HG03025 (cell line): ENCODE measurements around the gene CACNA1C.

Source experiments
- ATAC-seq: cut with Tn5 transposase; IDR thresholded peaks from one replicate; pipeline ENCODE4 v1.9.1; 2021; ENCODE audit warnings: mild to moderate bottlenecking, moderate library complexity; ENCODE audit not compliant: unreplicated experiment, low FRiP score

Gene CACNA1C

DNA sequence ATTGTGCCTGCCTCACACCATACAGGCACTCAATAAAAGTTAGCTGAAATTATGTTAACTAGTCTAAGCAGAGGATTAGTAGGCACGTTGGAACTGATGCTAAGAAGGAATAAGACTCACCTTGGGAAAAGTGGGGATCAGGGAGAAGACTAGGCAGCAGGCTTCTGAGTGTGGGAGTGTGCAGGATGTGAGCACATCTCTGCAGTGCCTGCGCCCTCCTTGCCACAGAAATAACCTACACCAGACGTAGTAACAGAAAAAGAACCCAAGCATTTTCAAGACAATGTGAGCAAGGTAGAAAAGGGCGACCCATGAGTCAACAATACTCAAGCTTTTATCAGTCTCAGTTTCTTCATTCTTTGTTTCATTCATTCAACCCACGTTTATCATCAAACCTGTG lies 113.9 kb downstream of the CACNA1C start:
- ATAC-seq, result no peak

- ATAC-seq, result no peak
These were observed 114.4 kb downstream of the CACNA1C start for GRCh38 chr12:2167231-2167630.

DNA sequence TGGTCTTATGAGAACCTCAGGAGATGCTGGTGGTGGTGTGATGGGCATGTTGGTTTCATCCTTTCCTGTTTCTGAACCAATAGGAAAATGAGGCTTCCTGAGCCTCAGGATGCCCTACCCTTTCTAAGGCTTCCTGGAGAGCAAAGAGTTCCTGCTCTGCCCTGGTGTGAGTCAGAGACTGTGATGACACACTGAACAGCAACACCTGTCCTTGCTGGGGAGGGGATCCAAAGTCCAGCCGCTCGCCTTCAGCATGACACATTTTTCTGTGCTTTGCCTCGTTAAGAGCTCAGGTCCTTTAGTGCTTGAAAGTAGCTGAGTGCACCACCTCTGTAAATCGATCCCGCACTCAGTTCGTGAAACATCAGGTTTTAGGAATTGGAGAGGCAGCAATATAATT lies 116.0 kb downstream of the CACNA1C start:
- no peak for ATAC-seq

- ATAC-seq, result no peak
These were observed 116.7 kb downstream of the CACNA1C start for GRCh38 chr12:2169489-2169888.

GRCh38 chr12:2169940-2170339 lies 117.2 kb downstream of the CACNA1C start:
- ATAC-seq, result no peak

DNA sequence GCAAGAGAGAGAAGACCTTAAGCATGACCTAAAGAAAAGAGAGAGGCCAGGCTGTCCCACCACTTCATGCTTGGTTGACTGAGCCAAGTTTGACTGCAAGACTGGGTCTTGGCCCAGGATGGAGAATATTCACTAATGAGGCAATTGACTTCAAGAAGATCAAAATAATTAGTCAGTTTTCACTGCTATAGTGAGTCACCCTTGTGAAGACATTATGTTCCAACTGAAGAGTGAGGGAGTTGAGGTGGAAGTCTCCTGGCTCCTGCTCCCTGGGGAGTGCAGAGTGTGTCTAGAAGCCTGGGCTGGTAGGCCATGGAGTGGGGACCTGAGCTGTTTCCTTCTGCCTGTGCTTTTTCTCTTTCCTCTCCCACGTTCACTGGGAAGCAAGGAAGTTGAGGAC lies 117.6 kb downstream of the CACNA1C start:
- no peak for ATAC-seq

DNA sequence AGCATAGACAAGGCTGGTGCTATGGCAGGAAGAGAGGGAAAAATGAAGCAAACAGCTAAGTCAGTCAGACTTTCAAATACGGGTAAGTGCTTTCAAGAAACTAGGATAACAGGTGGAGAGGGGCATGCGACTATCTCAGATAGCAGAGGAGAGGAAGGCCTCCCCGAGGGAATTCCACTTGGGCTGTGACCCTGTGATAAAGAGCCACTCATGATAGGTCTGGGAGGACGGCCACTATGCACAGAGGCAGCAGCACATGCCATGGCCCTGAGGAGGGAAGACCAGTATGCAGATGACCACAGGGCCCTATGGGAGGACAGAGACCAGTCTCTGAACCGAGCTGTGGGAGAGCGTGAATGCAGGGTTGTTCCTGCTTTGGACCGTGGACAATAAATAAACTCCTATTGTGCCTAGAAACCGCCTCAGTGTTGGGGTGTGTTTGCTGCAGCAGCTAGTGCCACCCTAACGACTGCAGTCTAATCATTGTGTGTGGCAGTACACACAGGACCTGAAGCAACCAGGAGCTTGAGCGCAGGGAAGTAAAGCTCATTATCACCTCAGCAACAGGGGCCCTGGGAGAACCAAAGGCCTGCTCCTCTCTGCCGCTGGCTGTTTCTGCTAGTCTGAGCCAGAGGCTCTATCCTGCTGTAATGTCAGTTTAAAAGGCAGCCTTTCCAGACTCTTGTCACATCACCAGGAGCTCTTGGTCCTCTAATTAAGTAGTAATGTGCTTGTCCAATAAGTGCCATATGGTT lies 119.1 kb downstream of the CACNA1C start:
- ATAC-seq, result no peak

DNA sequence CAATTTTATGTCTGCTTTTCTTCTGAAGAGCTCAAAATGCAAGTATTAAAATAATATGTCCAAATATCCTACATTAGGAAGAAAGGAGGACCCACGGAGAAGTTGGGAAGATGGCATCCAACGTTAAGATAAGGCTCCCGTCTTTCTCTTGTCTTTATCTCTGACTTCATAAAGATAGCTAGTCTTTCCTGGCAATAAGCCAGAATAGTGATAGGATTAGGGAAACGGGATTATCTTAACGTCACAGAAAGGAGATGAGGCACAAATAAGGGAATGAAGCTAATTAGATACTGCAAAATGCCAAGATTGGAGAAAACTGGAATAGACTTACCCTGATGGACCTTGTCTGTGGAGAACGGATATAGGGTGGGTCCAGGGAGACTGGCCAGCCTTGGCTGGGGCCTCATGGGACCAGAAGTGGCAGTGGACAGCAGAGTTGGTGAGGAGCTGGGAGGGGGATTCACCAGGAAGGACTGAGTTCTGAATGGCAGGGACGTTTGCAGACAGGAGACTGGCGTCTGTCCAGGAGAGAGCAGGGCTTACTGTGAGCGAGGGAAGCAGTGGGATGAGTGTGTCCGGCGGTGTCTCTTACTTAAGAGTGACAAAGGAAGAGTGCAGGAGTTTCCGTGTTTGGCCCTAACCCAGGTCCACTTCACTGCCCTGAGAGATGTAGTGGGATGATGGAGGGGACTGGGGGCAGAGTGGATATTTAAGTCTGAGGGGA lies 119.9 kb downstream of the CACNA1C start:
- no peak for ATAC-seq

DNA sequence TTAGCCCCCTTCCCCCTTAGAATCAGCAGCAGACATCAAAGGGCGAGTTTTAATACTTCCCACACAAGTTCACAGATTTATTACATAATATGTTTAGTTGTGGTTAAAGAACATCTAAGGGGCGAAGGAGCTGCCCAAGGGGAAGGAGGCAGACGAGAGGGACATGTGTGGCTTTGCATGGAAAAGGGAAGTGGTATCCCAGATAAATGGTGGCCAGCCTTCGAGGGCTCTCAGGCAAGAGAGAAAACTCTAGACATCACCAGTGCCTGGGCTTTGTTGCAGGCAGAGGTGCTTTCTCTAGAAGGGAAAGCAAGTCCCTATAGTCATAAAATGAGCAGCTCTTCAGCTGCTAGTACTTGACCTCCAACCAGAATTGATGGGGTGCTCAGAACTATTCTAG lies 121.2 kb downstream of the CACNA1C start:
- ATAC-seq, result no peak

- ATAC-seq, result no peak
These were observed 124.2 kb downstream of the CACNA1C start for GRCh38 chr12:2177003-2177402.

GRCh38 chr12:2177751-2178150 lies 125.0 kb downstream of the CACNA1C start:
- no peak for ATAC-seq

DNA sequence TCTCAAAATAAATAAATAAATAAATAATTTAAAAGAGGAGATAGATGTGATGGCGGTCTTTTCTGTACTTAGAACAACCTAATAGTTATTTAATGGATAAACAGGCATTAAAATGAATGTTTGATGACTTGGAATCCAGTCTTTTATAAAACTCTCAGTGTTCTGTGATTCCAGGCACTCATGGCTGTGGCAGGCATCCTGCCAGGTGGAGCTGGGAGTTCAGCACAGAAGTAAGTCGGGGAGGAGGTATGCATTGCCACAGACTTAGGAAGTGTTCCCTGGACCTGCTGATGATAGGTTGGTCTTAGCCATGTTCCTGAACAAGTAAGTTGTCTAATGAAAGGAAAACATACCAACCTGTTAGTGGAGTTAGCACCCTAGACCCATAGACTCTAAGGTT lies 126.3 kb downstream of the CACNA1C start:
- no peak for ATAC-seq

DNA sequence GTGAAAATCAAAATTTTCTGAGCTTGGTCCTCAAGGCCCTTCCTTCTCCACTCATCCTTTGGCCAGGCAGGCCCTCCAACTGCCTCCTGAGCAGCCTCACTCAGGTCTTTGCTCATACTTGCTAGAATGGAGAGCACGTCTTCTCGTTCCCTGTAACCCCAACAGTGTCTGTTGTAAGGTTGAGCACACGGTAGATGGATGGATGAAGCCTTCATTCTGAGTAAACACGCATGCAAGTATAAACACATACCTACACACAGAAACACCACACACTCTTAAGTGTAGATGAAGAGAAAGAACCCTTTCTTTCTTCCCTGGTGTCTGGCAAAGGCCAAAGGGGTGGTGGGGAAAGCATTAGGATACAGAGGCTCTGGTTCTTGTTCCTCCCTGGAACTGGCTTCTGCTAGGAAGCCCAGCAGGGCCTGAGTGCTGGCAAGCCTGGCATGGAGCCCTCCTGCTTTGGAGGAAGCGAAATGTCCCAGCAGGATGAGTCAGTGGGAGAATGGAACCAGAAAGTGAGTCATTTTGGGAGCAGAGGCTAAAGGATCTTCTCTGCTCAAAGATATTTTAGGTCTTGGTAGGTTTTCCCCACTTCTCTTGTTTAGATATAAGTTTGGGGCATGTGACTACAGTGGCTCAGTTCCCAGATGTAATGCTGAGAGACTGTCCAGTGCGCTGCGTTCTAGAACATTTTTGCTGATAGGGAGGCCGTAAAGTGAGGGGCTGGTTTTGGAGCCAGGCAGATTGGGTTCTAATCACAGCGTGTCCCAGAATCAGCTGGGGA lies 127.4 kb downstream of the CACNA1C start:
- ATAC-seq, result no peak

DNA sequence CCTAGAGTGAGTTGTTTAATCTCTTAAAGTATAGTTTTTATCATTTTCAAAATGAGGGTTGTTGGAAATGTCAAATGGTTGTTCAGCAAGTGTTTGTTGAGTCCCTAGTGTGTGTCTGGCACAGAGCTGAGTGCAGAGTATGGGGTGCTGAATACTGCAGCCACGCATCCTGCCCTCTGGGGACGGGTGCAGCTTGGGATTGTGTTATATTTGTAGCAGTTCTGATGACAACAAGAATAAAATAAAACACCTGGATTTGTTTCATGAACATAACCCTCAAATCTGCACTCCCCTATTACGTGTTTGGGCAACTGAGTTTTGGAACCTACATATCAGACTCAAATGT lies 127.9 kb downstream of the CACNA1C start:
- no peak for ATAC-seq

DNA sequence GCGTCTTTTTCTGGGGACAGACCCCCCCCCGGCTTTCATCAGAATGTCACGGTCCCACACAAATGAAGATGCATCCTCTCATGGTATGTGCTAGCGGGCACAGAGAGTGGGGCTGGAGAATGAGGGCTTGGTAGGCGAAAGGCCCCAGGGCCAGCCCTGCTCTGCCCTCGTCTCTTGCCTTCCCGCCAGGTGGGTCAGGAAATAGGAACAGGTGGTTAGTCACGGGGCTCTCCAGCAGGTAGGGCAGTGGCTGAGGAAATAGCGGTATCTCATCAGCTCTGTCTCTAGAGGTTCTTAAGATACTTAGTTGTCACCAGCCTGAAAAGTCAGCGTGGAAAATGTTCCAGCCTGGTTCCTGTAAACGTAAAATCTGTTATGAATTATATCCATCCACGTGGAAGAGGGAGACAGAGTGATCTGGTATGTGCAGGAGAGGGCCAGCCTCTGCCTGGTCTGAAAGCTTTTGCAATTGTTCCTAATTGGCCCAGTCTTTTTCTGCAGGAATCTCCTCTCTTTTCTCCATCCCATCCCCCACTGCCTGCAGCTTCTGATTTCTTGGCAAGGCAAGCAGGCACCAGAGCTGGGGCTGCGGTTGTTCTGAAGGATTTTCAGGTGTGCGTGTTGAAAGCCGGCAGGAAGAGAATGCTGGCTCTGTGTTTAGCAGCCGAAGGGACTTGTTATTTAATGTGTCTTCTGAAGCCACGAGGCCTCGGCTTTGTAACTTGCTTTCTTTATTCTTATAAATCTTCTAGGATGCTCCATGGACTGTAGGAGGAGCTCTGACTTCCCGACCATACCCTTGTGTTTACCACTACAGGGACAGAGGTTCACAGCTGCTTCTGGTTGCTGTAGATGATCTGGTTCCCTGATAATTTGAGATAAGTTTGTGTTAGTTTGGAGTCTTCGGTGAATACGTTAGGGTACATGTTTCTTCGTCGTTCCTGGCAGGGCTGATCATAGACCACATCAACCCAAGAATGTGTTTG lies 131.1 kb downstream of the CACNA1C start:
- ATAC-seq, result no peak

DNA sequence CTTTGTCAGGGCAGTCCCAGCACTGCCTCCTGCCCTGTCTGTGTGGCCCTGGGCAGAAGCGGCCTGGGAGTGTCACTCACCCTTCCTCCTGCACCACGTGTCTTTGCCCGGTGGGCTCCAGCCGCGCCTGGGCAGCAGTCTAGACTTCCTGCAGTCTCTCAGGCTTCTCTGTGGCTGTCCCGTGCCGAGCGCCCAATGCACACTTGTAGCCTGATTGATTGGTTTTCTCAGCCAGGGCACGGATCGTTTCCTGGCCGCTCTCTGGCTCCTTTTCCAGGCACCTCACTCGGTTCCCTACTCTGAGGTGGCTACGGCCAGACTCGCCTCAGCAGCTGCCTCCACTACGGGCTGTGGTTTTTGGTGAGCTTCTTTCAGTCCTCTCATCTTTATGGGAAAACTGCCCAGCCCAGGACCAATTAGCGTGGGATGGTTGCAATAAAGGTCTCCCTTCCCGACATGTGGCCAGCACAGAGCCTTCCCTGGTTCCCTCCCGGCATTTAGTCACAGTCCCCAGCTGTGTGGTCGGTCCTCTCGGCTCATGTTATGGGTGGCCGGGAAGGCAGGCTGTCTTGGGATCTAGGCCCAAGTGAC lies 133.1 kb downstream of the CACNA1C start:
- ATAC-seq, result no peak

GRCh38 chr12:2187195-2187945 lies 134.6 kb downstream of the CACNA1C start:
- ATAC-seq, result no peak

DNA sequence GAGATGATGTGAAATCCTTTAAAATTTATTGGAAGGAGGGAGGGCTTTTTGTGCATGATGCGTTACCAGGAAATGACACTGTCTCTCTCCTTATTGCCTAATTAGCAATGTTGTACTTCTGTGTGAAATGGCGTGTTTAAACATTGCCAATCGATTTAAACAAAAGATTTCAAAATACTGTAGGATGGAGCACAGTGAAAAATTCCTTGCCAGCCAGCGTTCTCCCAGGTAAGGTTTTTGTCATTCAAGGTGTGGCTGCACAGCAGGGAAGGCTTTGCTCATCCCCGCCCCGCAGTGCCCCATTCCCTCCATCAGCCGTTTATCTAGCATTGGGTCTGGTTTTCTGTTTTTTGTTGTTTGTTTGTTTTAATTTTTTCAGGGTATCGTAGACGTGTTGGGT lies 137.3 kb downstream of the CACNA1C start:
- no peak for ATAC-seq

- ATAC-seq, result no peak
These were observed 138.2 kb downstream of the CACNA1C start for GRCh38 chr12:2190896-2191533.
